SK-N-SH (cell line): Measurements from ENCODE around the gene RPUSD3.

Experiments used
- CHD2 ChIP-seq: fragments of 150-350 bp; IDR thresholded peaks from 2 replicates; pipeline ENCODE4 v1.6.1; 2018; ENCODE audit warnings: low read length; ENCODE audit not compliant: partially characterized antibody
- TF ChIP-seq, protein P1 (sequence below): fragments of 200-600 bp; sonication (generic); IDR thresholded peaks from 2 replicates; pipeline ENCODE4 v1.6.1; 2017; ENCODE audit warnings: antibody characterized with exemption, mild to moderate bottlenecking, moderate library complexity
- TF ChIP-seq, protein P2 (sequence below): IDR thresholded peaks from 2 replicates; pipeline ENCODE4 v1.6.1; 2012; ENCODE audit warnings: mild to moderate bottlenecking, low read depth, low read length, moderate library complexity
- TF ChIP-seq, protein P3 (sequence below): IDR thresholded peaks from 2 replicates; pipeline ENCODE4 v1.4.0; 2012; ENCODE audit warnings: low read depth, borderline replicate concordance

DNA sequence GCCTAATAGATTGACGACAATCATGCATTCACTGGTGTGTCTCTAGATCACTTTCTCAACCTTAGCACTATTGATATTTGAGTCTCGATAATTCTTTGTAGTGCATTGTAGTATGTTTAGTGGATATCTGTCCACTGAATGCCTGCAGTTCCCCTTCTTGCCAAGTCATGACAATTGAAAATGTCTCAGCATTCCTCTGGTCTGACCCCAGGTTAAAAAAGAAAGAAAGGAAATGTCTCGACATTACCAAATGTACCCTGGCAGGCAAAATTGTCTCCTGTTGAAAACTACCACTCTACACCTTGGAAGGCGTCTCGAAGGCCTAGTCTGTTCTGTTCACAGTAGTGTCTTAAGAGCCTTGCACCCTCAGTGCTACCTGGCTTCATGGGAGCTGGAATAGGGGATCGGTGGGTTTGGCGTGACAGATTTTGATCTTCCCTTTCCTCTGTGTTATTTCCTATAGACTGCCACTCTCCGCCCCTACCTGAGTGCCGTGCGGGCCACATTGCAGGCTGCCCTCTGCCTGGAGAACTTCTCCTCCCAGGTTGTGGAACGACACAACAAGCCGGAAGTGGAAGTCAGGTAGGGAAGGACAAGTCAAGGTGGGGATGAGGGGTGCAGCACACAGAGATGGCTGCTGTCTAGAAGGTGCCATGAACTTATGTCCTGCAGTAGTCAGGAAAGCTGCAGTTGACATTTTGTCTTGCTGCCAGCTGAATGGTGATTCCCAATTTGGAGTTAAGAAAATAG, 46.4 kb downstream of the RPUSD3 start:
- TF ChIP-seq, protein P1, sequence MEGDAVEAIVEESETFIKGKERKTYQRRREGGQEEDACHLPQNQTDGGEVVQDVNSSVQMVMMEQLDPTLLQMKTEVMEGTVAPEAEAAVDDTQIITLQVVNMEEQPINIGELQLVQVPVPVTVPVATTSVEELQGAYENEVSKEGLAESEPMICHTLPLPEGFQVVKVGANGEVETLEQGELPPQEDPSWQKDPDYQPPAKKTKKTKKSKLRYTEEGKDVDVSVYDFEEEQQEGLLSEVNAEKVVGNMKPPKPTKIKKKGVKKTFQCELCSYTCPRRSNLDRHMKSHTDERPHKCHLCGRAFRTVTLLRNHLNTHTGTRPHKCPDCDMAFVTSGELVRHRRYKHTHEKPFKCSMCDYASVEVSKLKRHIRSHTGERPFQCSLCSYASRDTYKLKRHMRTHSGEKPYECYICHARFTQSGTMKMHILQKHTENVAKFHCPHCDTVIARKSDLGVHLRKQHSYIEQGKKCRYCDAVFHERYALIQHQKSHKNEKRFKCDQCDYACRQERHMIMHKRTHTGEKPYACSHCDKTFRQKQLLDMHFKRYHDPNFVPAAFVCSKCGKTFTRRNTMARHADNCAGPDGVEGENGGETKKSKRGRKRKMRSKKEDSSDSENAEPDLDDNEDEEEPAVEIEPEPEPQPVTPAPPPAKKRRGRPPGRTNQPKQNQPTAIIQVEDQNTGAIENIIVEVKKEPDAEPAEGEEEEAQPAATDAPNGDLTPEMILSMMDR, result no peak
- TF ChIP-seq CHD2, result no peak
- TF ChIP-seq, protein P2, sequence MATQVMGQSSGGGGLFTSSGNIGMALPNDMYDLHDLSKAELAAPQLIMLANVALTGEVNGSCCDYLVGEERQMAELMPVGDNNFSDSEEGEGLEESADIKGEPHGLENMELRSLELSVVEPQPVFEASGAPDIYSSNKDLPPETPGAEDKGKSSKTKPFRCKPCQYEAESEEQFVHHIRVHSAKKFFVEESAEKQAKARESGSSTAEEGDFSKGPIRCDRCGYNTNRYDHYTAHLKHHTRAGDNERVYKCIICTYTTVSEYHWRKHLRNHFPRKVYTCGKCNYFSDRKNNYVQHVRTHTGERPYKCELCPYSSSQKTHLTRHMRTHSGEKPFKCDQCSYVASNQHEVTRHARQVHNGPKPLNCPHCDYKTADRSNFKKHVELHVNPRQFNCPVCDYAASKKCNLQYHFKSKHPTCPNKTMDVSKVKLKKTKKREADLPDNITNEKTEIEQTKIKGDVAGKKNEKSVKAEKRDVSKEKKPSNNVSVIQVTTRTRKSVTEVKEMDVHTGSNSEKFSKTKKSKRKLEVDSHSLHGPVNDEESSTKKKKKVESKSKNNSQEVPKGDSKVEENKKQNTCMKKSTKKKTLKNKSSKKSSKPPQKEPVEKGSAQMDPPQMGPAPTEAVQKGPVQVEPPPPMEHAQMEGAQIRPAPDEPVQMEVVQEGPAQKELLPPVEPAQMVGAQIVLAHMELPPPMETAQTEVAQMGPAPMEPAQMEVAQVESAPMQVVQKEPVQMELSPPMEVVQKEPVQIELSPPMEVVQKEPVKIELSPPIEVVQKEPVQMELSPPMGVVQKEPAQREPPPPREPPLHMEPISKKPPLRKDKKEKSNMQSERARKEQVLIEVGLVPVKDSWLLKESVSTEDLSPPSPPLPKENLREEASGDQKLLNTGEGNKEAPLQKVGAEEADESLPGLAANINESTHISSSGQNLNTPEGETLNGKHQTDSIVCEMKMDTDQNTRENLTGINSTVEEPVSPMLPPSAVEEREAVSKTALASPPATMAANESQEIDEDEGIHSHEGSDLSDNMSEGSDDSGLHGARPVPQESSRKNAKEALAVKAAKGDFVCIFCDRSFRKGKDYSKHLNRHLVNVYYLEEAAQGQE, result no peak
- TF ChIP-seq, protein P3, sequence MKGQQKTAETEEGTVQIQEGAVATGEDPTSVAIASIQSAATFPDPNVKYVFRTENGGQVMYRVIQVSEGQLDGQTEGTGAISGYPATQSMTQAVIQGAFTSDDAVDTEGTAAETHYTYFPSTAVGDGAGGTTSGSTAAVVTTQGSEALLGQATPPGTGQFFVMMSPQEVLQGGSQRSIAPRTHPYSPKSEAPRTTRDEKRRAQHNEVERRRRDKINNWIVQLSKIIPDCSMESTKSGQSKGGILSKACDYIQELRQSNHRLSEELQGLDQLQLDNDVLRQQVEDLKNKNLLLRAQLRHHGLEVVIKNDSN, result no peak
